HepG2 (cell line): Measurements from ENCODE around the gene DAPP1. TPM values are rescaled to one million over a fixed set of nuclear protein-coding genes. Genes with fewer than 3 reads are reported as not detected.

ENCODE experiments used
- ATAC-seq: fragments of 200-7000 bp; cut with Tn5 transposase; 3 replicates; pipeline ENCODE4 v1.9.1; 2020; ENCODE audit warnings: mild to moderate bottlenecking, moderate library complexity
- BruUV-seq: library from RNA; stranded (reverse); fragments of 400-500 nt; replicated peaks from 2 replicates; lab custom pipeline; 2021; lab: Mats Ljungman, UMichigan
- CTCF ChIA-PET: fragments of 300-600 bp; formaldehyde crosslinking; extraction: SDS; loops from one replicate; lab custom pipeline; 2021; ENCODE audit warnings: low total read pairs, inconsistent platforms, low intra/inter-chr PET ratio; lab: Yijun Ruan, JAX
- POLR2A ChIA-PET: fragments of 350-600 bp; sonication (Branson Sonifier 250); formaldehyde crosslinking; loops from one replicate; lab custom pipeline; 2020; ENCODE audit warnings: antibody characterized with exemption, inconsistent platforms; lab: Yijun Ruan, JAX
- DNase-seq: peaks from one replicate; pipeline ENCODE4 v3.0.0-alpha.2; 2015; ENCODE audit warnings: low spot score
- FAIRE-seq: peaks from 3 replicates; lab custom pipeline; 2011; peaks lifted over from hg19 to GRCh38; lab: Jason Lieb, UNC
- H2AFZ ChIP-seq: one replicate; pipeline ENCODE4 v1.6.1; 2011; ENCODE audit warnings: low read length, inconsistent platforms
- H3K27ac ChIP-seq: fragments of 300-600 bp; 3 replicates; pipeline ENCODE4 v1.8.0; 2011; ENCODE audit warnings: mixed run types, mild to moderate bottlenecking, mixed read lengths, low read length, inconsistent platforms; ENCODE audit not compliant: insufficient read depth; ENCODE audit errors: extremely low read length
- H3K27me3 ChIP-seq, 2 experiments: fragments of 200-600 bp in 1 of 2; 2 replicates in 1 of 2; 3 replicates in 1 of 2; pipeline versions ENCODE4 v1.6.0 to v1.8.0; 2011; ENCODE audit warnings: low read length in 2 of 2, mild to moderate bottlenecking in 2 of 2, moderate library complexity in 2 of 2, inconsistent platforms in 1 of 2; ENCODE audit not compliant: insufficient read depth in 2 of 2, control insufficient read depth in 1 of 2
- H3K36me3 ChIP-seq, 2 experiments: fragments of 200-600 bp in 1 of 2; replicated peaks in 1 of 2; 2 replicates in 1 of 2; 3 replicates in 1 of 2; pipeline versions ENCODE4 v1.5.1 to v1.8.0; 2011; ENCODE audit warnings: low read length in 2 of 2, inconsistent platforms in 1 of 2; ENCODE audit not compliant: insufficient read depth in 2 of 2, control insufficient read depth in 1 of 2
- H3K4me1 ChIP-seq: 2 replicates; pipeline ENCODE4 v1.5.1; 2012; ENCODE audit warnings: low read length, inconsistent platforms; ENCODE audit not compliant: insufficient read depth
- H3K4me2 ChIP-seq: 2 replicates; pipeline ENCODE4 v1.6.0; 2011; ENCODE audit warnings: low read depth, low read length, inconsistent platforms
- H3K4me3 ChIP-seq, 3 experiments: fragments of 200-600 bp in 1 of 3; sonication (generic), shearing (Covaris generic) in 1 of 3; replicated peaks in 1 of 3; 2 replicates each; pipeline ENCODE4 v1.5.1; 2011 to 2016; ENCODE audit warnings: low read length in 3 of 3, inconsistent platforms in 2 of 3, low read depth in 2 of 3, mild to moderate bottlenecking in 2 of 3, control low read depth in 1 of 3, mixed read lengths in 1 of 3; ENCODE audit not compliant: insufficient read depth in 1 of 3
- H3K79me2 ChIP-seq: one replicate; pipeline ENCODE4 v1.6.1; 2011; ENCODE audit warnings: low read length, inconsistent platforms; ENCODE audit not compliant: insufficient read depth
- H3K9ac ChIP-seq: 2 replicates; pipeline ENCODE4 v1.6.0; 2011; ENCODE audit warnings: mild to moderate bottlenecking, low read depth, low read length, inconsistent platforms; ENCODE audit not compliant: insufficient read depth
- H3K9me3 ChIP-seq: 2 replicates; pipeline ENCODE4 v1.5.1; 2012; ENCODE audit warnings: mild to moderate bottlenecking, low read length
- H4K20me1 ChIP-seq: 2 replicates; pipeline ENCODE4 v1.6.0; 2011; ENCODE audit warnings: inconsistent platforms, mild to moderate bottlenecking, low read length, moderate library complexity; ENCODE audit not compliant: insufficient read depth
- HHEX ChIP-seq: IDR thresholded peaks from 2 replicates; pipeline ENCODE4 v1.6.1; 2016; ENCODE audit warnings: control low read depth
- PCBP1 ChIP-seq: fragments of 200-400 bp; formaldehyde crosslinking; IDR thresholded peaks from 2 replicates; pipeline ENCODE4 v1.6.1; 2017; ENCODE audit warnings: mild to moderate bottlenecking, low read depth, low read length, borderline replicate concordance
- POLR2G ChIP-seq: fragments of 200-400 bp; formaldehyde crosslinking; IDR thresholded peaks from 2 replicates; pipeline ENCODE4 v1.6.1; 2018; ENCODE audit warnings: mild to moderate bottlenecking, low read depth, low read length, moderate library complexity
- SIN3B ChIP-seq: fragments of 150-350 bp; IDR thresholded peaks from 2 replicates; pipeline ENCODE4 v1.6.1; 2014; ENCODE audit warnings: low read length
- SMARCE1 ChIP-seq: fragments of 450-650 bp; IDR thresholded peaks from 2 replicates; pipeline ENCODE4 v1.6.1; 2017; ENCODE audit warnings: borderline replicate concordance
- SP2 ChIP-seq: sonication (generic); formaldehyde crosslinking; IDR thresholded peaks from 2 replicates; pipeline ENCODE4 v1.5.1; 2020; ENCODE audit warnings: mild to moderate bottlenecking, missing genetic modification reagents
- TBX2 ChIP-seq: sonication (generic); formaldehyde crosslinking; IDR thresholded peaks from 2 replicates; pipeline ENCODE4 v1.5.0; 2020; ENCODE audit warnings: missing genetic modification reagents, mild to moderate bottlenecking, borderline replicate concordance
- ZNF12 ChIP-seq: sonication (generic); formaldehyde crosslinking; IDR thresholded peaks from 2 replicates; pipeline ENCODE4 v1.5.0; 2020; ENCODE audit warnings: missing genetic modification reagents
- ZNF496 ChIP-seq: sonication (generic); formaldehyde crosslinking; IDR thresholded peaks from 2 replicates; pipeline ENCODE4 v1.8.1; 2023; ENCODE audit warnings: mild to moderate bottlenecking, moderate library complexity, missing genetic modification reagents; ENCODE audit not compliant: insufficient replicate concordance
- ZNF572 ChIP-seq: sonication (generic); formaldehyde crosslinking; IDR thresholded peaks from 2 replicates; pipeline ENCODE4 v1.5.1; 2020; ENCODE audit warnings: mild to moderate bottlenecking, missing genetic modification reagents
- WGBS: methylation state at CpG from one replicate; pipeline ENCODE4 v1.1.6; 2017; ENCODE audit warnings: low lambda C conversion rate; 5-methylcytosine and 5-hydroxymethylcytosine counted together
- in situ Hi-C: cut with HindIII; loops from 2 replicates; pipeline ENCODE4 v1.10.0; 2017; ENCODE audit warnings: low pct_unique_long_range_greater_than_20kb; ENCODE audit not compliant: extremely low pct_ligation_motif_present
- intact Hi-C: fragments of 100-400 bp; cut with micrococcal nuclease; formaldehyde crosslinking; loops from one replicate; pipeline ENCODE4 v1.10.0; 2022; ENCODE audit not compliant: unreplicated experiment
- polyA plus RNA-seq, 8 experiments: library from polyadenylated mRNA; depleted of rRNA in 3 of 8; stranded (reverse) in 7 of 8; unstranded in 1 of 8; fragments of >200 nt; fragmentation: Illumina TruSeq in 4 of 8; extraction: Trizol in 4 of 8; gene quantifications; 2 replicates each; pipeline versions ENCODE4 v1.2.1 to v1.2.3, GENCODE V29; 2011 to 2016; ENCODE audit warnings: low read depth in 4 of 8, missing spikeins in 1 of 8, mixed read lengths in 1 of 8; ENCODE audit not compliant: insufficient read depth in 1 of 8
- total RNA-seq, 5 experiments: library from RNA; depleted of rRNA; stranded (reverse); fragments of >200 nt; fragmentation: Illumina TruSeq; extraction: Trizol; gene quantifications; 2 replicates each; pipeline ENCODE4 v1.2.3, GENCODE V29; 2016; ENCODE audit warnings: low read depth in 1 of 5
- TF ChIP-seq, protein P1 (sequence below): sonication (generic); formaldehyde crosslinking; IDR thresholded peaks from 2 replicates; pipeline ENCODE4 v1.5.1; 2020; ENCODE audit warnings: missing genetic modification reagents, mild to moderate bottlenecking, borderline replicate concordance
- TF ChIP-seq, protein P2 (sequence below): fragments of 450-650 bp; IDR thresholded peaks from 2 replicates; pipeline ENCODE4 v1.6.1; 2017; ENCODE audit warnings: mild to moderate bottlenecking

DAPP1 gene
- total and polyA plus RNA-seq, 2 of the 13 experiments (the other 11 are each of a cell fraction or from before 2014, with no cell fraction given): not detected

DNA sequence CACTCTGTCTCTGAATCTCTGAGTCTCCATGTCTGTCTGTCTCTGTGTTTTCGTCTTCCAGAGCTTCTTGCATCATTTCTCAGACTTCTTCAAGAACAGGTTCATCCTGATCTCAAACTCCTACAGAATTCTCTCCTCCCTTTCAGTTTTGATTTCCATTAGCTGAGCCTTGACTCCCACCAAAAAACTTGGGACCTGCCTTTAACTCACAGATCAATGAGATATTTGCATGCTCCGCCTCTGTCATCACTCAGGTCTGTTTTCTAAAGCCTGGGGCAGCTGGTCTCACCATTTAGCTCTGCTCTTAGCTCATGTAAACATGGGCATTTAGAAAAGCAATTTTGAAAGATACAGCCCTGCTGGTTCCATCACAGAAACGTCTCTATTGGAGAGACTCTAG is 8.6 kb downstream of the DAPP1 start:
- DNase-seq: no peak
- intact Hi-C loops (no loop called here), in situ Hi-C loops (no loop called here)
- Histone ChIP-seq H3K9ac (no peak overlapping the region), H3K4me3 (no peak overlapping the region), H3K79me2 (no peaks in the 10 kb centered on the region), H3K27me3 (0 out of 5 replicates have a peak, but pooled peaks cover 0 to under 1% of the 10 kb centered on the region in 2 experiments), H3K36me3 (no peaks in the 10 kb centered on the region), H2AFZ (no peak overlapping the region), H3K4me2 (no peak overlapping the region), H4K20me1 (no peaks in the 10 kb centered on the region), H3K9me3 (no peaks in the 10 kb centered on the region), H3K4me1 (no peaks in the 10 kb centered on the region), H3K27ac (no peak overlapping the region)
- ChIA-PET CTCF (no interaction called here), POLR2A (no interaction called here)
- TF ChIP-seq SMARCE1 (no peak), PCBP1 (no peak), SIN3B (no peak), SP2 (CRISPR knock-in tag) (no peak), TBX2 (CRISPR knock-in tag) (no peak), ZNF12 (CRISPR knock-in tag) (no peak), ZNF572 (no peak), ZNF496 (no peak)
- TF ChIP-seq, protein P1, sequence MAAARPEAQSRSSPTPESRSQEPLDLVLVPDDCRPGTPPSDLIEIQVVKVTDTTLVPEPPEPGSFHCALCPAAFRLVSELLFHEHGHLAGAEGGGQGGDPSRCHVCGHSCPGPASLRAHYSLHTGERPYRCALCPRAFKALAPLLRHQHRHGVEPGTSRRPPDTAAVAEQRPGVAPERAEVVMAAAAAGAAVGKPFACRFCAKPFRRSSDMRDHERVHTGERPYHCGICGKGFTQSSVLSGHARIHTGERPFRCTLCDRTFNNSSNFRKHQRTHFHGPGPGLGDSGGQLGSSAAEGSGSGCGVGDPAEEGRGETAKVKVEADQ (CRISPR knock-in tag): no peak
- FAIRE-seq: no peak
- 0% methylated on average over 3 of the region's 3 CpGs for WGBS
- BruUV-seq: no TSS peak
- ATAC-seq: no peak

DNA sequence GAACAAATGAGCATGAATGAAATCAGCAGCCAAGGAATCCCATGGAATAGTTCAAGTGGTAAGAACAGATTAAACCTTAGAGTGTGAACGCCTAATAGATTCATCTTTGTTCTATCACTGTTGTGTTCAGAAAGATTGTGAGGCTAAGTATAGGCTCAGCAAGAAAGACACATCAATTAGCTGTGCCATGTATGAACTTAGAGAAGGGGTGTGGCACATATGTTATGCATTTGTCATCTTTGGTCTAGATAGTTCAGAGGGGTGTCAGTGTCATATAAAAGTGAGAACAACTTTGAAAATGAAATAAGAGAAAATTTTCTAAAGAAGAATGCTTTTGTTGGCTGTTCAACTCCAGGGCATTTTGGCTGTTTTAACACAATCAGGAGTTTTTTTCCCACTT is 9.4 kb downstream of the DAPP1 start:
- FAIRE-seq (no peak), ATAC-seq (no peak), DNase-seq (no peak)
- Histone ChIP-seq H3K27me3 (peaks cover 0 to 3% of the 10 kb centered on the region in 2 experiments; a peak in 1 of 5 replicates), H3K36me3 (no peaks in the 10 kb centered on the region), H3K27ac (no peak overlapping the region), H3K4me3 (no peak overlapping the region), H3K9ac (no peak overlapping the region), H3K9me3 (no peaks in the 10 kb centered on the region), H4K20me1 (no peaks in the 10 kb centered on the region), H2AFZ (no peak overlapping the region), H3K4me1 (no peaks in the 10 kb centered on the region), H3K4me2 (no peak overlapping the region), H3K79me2 (no peaks in the 10 kb centered on the region)
- in situ Hi-C loops: no loop called here
- no TSS peak for BruUV-seq
- POLR2A ChIA-PET: no interaction called here
- intact Hi-C loops: no loop called here
- WGBS: 4% methylated on average over 1 of the region's 1 CpG
- TF ChIP-seq POLR2G (no peak), HHEX (CRISPR knock-in tag) (no peak)
- TF ChIP-seq, protein P2, sequence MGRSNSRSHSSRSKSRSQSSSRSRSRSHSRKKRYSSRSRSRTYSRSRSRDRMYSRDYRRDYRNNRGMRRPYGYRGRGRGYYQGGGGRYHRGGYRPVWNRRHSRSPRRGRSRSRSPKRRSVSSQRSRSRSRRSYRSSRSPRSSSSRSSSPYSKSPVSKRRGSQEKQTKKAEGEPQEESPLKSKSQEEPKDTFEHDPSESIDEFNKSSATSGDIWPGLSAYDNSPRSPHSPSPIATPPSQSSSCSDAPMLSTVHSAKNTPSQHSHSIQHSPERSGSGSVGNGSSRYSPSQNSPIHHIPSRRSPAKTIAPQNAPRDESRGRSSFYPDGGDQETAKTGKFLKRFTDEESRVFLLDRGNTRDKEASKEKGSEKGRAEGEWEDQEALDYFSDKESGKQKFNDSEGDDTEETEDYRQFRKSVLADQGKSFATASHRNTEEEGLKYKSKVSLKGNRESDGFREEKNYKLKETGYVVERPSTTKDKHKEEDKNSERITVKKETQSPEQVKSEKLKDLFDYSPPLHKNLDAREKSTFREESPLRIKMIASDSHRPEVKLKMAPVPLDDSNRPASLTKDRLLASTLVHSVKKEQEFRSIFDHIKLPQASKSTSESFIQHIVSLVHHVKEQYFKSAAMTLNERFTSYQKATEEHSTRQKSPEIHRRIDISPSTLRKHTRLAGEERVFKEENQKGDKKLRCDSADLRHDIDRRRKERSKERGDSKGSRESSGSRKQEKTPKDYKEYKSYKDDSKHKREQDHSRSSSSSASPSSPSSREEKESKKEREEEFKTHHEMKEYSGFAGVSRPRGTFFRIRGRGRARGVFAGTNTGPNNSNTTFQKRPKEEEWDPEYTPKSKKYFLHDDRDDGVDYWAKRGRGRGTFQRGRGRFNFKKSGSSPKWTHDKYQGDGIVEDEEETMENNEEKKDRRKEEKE: no peak
- CTCF ChIA-PET: no interaction called here
